ENCODE results near the gene TTC12.

The TTC12 gene

GRCh38 chr11:113272927-113273615, 41.3 kb upstream of the TTC12 start:
- Histone ChIP-seq H3K9ac (no peak overlapping the region), H3K36me3 (ENCODE audit: insufficient read depth) (no peaks in the 10 kb centered on the region), H3K4me1 (ENCODE audit: low read depth, poor library complexity, severe bottlenecking) (no peaks in the 10 kb centered on the region), H3K4me3 (IDR thresholded peaks at IDR 0.05; ENCODE audit: insufficient read depth, low read depth, low read length) (no peak overlapping the region), H2AFZ (ENCODE audit: low read depth) (no peak overlapping the region), H4K20me1 (ENCODE audit: insufficient read depth) (no peaks in the 10 kb centered on the region), H3K4me2 (no peak overlapping the region), H3K27ac (no peak overlapping the region), H3K79me2 (ENCODE audit: insufficient read depth, low read depth) (no peaks in the 10 kb centered on the region), H3K27me3 (ENCODE audit: insufficient read depth, low read depth) (no peaks in the 10 kb centered on the region)
- no peak for TF ChIP-seq CTCF (conservative IDR thresholded peaks at IDR 0.05; ENCODE audit: low read depth, low read length)

- no peak overlapping the region for H3K27ac ChIP-seq
- no peak overlapping the region for H2AFZ ChIP-seq (ENCODE audit: low read depth)
- no peaks in the 10 kb centered on the region for H3K27me3 ChIP-seq (ENCODE audit: insufficient read depth, low read depth)
- TF ChIP-seq CTCF (conservative IDR thresholded peaks at IDR 0.05; ENCODE audit: low read depth, low read length): no peak
- H4K20me1 ChIP-seq (ENCODE audit: insufficient read depth): no peaks in the 10 kb centered on the region
- no peak overlapping the region for H3K4me3 ChIP-seq (IDR thresholded peaks at IDR 0.05; ENCODE audit: insufficient read depth, low read depth, low read length)
- H3K9ac ChIP-seq: no peak overlapping the region
- no peaks in the 10 kb centered on the region for H3K36me3 ChIP-seq (ENCODE audit: insufficient read depth)
- H3K4me1 ChIP-seq (ENCODE audit: low read depth, poor library complexity, severe bottlenecking): no peaks in the 10 kb centered on the region
- no peaks in the 10 kb centered on the region for H3K79me2 ChIP-seq (ENCODE audit: insufficient read depth, low read depth)
- no peak overlapping the region for H3K4me2 ChIP-seq
Measured at GRCh38 chr11:113273720-113274119, 40.7 kb upstream of the TTC12 start.

GRCh38 chr11:113274713-113275582, 39.4 kb upstream of the TTC12 start:
- H2AFZ ChIP-seq (ENCODE audit: low read depth): no peak overlapping the region
- H3K4me1 ChIP-seq (ENCODE audit: low read depth, poor library complexity, severe bottlenecking): no peaks in the 10 kb centered on the region
- no peak overlapping the region for H3K4me3 ChIP-seq (IDR thresholded peaks at IDR 0.05; ENCODE audit: insufficient read depth, low read depth, low read length)
- H4K20me1 ChIP-seq (ENCODE audit: insufficient read depth): no peaks in the 10 kb centered on the region
- H3K9ac ChIP-seq: no peak overlapping the region
- H3K27me3 ChIP-seq (ENCODE audit: insufficient read depth, low read depth): no peaks in the 10 kb centered on the region
- H3K79me2 ChIP-seq (ENCODE audit: insufficient read depth, low read depth): no peaks in the 10 kb centered on the region
- H3K36me3 ChIP-seq (ENCODE audit: insufficient read depth): no peaks in the 10 kb centered on the region
- no peak overlapping the region for H3K27ac ChIP-seq
- TF ChIP-seq CTCF (conservative IDR thresholded peaks at IDR 0.05; ENCODE audit: low read depth, low read length): no peak
- H3K4me2 ChIP-seq: no peak overlapping the region

- Histone ChIP-seq H4K20me1 (ENCODE audit: insufficient read depth) (no peaks in the 10 kb centered on the region), H3K27ac (no peak overlapping the region), H3K4me3 (IDR thresholded peaks at IDR 0.05; ENCODE audit: insufficient read depth, low read depth, low read length) (no peak overlapping the region), H2AFZ (ENCODE audit: low read depth) (no peak overlapping the region), H3K4me2 (no peak overlapping the region), H3K36me3 (ENCODE audit: insufficient read depth) (no peaks in the 10 kb centered on the region), H3K9ac (no peak overlapping the region), H3K4me1 (ENCODE audit: low read depth, poor library complexity, severe bottlenecking) (no peaks in the 10 kb centered on the region), H3K27me3 (ENCODE audit: insufficient read depth, low read depth) (no peaks in the 10 kb centered on the region), H3K79me2 (ENCODE audit: insufficient read depth, low read depth) (no peaks in the 10 kb centered on the region)
- no peak for TF ChIP-seq CTCF (conservative IDR thresholded peaks at IDR 0.05; ENCODE audit: low read depth, low read length)
Measured at GRCh38 chr11:113275602-113276001, 38.8 kb upstream of the TTC12 start.

Data from KMS-11 (cell line).